Measurements from ENCODE around the gene TAS1R1.

TAS1R1 gene

DNA sequence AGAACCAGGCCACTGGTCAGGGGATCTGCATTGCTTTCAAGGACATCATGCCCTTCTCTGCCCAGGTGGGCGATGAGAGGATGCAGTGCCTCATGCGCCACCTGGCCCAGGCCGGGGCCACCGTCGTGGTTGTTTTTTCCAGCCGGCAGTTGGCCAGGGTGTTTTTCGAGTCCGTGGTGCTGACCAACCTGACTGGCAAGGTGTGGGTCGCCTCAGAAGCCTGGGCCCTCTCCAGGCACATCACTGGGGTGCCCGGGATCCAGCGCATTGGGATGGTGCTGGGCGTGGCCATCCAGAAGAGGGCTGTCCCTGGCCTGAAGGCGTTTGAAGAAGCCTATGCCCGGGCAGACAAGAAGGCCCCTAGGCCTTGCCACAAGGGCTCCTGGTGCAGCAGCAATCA, 19.7 kb downstream of the TAS1R1 start:
- no peak for DNase-seq

- no peak for DNase-seq
Observed at GRCh38 chr1:6577831-6578525, 22.9 kb downstream of the TAS1R1 start.

GRCh38 chr1:6578624-6579373, 23.7 kb downstream of the TAS1R1 start:
- no peak for DNase-seq

DNA sequence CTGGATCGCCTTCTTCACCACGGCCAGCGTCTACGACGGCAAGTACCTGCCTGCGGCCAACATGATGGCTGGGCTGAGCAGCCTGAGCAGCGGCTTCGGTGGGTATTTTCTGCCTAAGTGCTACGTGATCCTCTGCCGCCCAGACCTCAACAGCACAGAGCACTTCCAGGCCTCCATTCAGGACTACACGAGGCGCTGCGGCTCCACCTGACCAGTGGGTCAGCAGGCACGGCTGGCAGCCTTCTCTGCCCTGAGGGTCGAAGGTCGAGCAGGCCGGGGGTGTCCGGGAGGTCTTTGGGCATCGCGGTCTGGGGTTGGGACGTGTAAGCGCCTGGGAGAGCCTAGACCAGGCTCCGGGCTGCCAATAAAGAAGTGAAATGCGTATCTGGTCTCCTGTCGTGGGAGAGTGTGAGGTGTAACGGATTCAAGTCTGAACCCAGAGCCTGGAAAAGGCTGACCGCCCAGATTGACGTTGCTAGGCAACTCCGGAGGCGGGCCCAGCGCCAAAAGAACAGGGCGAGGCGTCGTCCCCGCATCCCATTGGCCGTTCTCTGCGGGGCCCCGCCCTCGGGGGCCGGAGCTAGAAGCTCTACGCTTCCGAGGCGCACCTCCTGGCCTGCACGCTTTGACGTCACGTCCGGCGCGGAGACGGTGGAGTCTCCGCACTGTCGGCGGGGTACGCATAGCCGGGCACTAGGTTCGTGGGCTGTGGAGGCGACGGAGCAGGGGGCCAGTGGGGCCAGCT, 24.4 kb downstream of the TAS1R1 start, which contains the start of gene ZBTB48:
Gene ZBTB48, plus strand, starts transcription at position 621 of the 745 bp plus-strand sequence. CDS start 616 bp downstream, outside the sequence.
- DNase-seq, result peak; percentile 99

GRCh38 chr1:6580119-6580592, 25.0 kb downstream of the TAS1R1 start:
- no peak for DNase-seq

DNA sequence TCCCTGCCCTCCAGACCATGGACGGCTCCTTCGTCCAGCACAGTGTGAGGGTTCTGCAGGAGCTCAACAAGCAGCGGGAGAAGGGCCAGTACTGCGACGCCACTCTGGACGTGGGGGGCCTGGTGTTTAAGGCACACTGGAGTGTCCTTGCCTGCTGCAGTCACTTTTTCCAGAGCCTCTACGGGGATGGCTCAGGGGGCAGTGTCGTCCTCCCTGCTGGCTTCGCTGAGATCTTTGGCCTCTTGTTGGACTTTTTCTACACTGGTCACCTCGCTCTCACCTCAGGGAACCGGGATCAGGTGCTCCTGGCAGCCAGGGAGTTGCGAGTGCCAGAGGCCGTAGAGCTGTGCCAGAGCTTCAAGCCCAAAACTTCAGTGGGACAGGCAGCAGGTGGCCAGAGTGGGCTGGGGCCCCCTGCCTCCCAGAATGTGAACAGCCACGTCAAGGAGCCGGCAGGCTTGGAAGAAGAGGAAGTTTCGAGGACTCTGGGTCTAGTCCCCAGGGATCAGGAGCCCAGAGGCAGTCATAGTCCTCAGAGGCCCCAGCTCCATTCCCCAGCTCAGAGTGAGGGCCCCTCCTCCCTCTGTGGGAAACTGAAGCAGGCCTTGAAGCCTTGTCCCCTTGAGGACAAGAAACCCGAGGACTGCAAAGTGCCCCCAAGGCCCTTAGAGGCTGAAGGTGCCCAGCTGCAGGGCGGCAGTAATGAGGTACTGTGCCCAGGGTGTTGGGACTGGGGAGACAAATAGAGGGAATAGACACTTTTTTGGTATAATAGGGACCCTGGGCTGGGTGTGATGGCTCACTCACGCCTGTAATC, 25.7 kb downstream of the TAS1R1 start:
- DNase-seq, result no peak

GRCh38 chr1:6581561-6582305, 26.6 kb downstream of the TAS1R1 start:
- DNase-seq, result no peak

DNA sequence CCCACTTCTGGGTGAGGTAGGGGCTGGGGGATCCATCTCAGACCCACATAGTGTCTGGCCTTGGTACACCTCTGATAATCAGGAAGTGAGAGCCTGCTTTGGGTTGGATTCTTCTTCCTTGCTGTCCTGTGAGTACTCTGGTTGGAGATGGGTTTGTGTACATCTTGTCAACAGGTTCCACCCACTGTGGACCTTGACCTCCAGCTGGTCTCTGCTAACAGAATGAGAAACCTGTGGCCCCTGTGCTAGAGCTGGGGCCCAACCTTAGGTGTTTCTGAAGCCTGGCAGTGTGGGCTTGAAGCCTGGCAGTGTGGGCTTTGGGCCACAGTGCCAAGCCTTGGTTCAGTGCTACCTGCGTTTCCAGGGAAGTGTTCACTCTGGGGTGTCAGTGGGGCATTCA, 27.3 kb downstream of the TAS1R1 start:
- DNase-seq, result no peak

GRCh38 chr1:6584126-6585080, 29.3 kb downstream of the TAS1R1 start:
- no peak for DNase-seq

DNA sequence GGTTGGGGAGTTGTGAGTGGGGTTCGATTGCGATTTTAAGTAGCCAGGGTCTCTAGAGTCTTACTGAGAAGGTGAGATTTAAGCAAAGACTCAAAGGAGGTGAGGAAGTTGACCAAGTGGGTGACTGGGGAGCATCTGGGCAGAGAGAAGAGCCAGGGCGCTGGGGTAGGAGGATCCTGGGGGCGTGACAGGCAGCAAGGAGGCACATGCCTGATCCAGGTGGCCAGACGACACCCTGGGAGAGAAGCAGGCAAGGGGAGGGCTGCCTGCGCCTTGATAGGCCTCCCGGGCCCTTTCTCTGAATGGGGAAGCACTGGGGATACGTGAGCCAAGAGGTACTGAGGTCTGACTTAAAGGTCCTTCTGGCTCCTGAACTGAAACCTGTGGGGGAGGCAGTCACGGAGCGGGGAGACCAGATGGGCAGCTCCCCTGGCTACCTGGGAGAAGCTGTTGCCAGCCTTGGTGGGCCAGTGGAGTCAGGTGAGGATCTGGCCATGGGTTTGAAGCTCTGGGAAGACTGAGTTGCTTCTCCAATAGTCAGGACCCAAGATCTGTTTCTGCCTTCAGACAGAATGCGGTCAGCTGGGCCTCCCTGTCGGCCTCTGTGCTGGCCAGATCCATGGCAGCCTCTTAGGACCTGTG, 30.1 kb downstream of the TAS1R1 start:
- no peak for DNase-seq

DNA sequence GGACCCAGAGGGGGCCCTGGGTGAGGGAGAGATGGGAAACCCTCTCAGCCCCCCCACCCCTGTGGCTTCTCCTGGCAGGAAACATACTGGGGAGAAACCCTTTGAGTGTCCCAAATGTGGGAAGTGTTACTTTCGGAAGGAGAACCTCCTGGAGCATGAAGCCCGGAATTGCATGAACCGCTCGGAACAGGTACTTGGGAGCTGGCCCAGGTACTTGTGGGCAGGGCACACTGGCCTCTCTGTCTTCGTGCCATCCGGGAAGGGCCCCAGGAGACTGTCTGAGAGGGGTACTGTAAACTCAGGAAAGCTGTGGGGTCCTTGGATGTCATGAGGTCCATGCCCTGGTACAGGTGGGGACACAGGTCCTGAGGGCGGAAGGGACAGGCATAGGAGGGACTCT, 30.7 kb downstream of the TAS1R1 start:
- no peak for DNase-seq

- DNase-seq, result no peak
Observed at GRCh38 chr1:6586404-6586816, 31.3 kb downstream of the TAS1R1 start.

DNA sequence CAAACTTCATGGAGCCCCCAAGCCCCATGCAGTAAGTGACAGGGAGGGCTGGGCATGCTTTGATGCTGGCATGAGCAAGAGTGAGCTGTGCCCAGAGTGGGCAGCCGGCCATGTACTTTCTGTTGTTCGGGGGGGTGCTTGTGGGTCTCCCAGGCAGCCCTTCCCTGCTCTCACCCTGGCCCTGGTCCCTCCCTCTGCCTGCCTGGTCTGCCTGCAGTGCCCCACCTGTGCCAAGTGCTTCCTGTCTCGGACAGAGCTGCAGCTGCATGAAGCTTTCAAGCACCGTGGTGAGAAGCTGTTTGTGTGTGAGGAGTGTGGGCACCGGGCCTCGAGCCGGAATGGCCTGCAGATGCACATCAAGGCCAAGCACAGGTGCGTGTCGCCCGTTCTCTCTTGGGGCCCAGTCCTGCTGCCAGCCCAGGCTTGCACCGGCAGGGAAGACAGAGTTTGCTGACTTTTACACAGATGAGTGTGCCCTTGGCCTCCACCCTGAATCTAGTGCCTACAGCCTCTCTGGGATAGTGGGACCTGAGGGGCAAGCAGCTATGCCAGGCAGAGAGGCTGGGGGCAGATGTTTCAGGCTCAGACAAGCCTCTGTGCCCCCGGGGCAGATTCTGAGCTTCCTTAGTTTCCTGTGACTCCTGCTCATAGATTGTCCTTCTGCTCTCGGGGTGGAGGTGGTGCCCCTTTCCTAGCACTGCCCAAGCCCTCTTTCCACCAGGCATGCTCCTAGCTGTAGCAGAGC, 32.3 kb downstream of the TAS1R1 start:
- DNase-seq, result no peak

- DNase-seq, result no peak
Observed at GRCh38 chr1:6588128-6588892, 33.2 kb downstream of the TAS1R1 start.

GRCh38 chr1:6588893-6589520, 33.9 kb downstream of the TAS1R1 start:
- no peak for DNase-seq

DNA sequence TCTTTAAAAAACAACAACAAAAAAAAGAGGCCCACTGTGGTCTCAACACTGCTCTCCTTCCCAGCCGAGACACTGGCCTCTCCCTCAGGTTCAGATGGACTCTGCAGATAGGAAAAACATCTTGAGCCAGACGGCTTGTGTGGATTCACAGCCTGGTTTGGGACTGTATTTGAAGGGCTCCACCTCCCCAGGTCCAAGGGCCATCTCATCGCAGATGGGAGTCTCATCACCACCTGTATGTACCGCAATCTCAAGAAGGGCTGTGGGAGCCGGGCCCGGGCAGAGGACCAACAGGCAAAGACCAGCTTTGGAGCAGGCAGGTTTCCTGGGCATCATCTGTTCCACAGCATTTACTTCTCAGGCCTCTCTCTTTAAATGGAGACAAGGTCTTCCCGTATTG, 34.9 kb downstream of the TAS1R1 start:
- DNase-seq, result no peak

- DNase-seq, result no peak
Observed at GRCh38 chr1:6591222-6591621, 36.1 kb downstream of the TAS1R1 start.

DNA sequence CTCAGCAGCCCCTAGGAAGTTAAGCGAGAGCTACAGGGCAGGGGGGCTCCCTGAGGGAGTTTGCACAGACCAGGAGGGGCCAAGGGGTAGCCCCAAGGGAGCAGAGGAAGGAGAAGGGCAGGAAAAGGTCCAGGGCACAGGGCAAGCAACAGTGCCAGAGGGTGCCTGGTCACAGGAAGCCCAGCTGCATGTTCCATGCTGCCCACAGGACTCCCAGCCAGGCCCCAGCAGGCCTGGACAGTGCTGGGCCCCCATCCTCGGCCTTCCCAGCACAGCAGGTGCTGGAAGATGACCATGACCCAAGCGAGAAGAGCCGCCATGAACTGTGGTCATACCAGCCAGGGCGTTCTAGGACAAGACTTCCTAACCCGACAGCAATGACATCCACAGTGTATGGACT, 36.5 kb downstream of the TAS1R1 start:
- DNase-seq, result no peak
